WTC11 (cell line): ENCODE results near the gene CEACAM19. TPM values are rescaled to one million over a fixed set of nuclear protein-coding genes. Genes with fewer than 3 reads are reported as not detected.

ENCODE experiments used
- microRNA-seq: library from miRNA; unstranded; fragments of <30 nt; microRNA quantifications from one replicate; pipeline ENCODE4 v1.2.0, GENCODE V29; 2022; ENCODE audit warnings: borderline number of aligned reads
- total RNA-seq: library from RNA; stranded (reverse); gene quantifications from 3 replicates; pipeline ENCODE4 v1.2.3, GENCODE V29; 2021

CEACAM19 gene
- total RNA-seq, 1 experiment from 2014 or later, result 2.9 TPM

Small RNA genes lying within 50 kb of the gene (microRNA-seq; reads per million reads assigned to microRNA genes)
- gene MIR4531, result not detected

Other genes with a start within 250 kb of the CEACAM19 start
- gene ZNF229, start 223.0 kb upstream of the CEACAM19 start, total RNA-seq, result 1.8 to 2.4 TPM (median 2.2 TPM) in 3 replicates
- gene ZNF180, start 171.0 kb upstream of the CEACAM19 start, total RNA-seq, result 7.5 to 9.3 TPM (median 8.9 TPM) in 3 replicates
- gene CEACAM20, start 141.8 kb upstream of the CEACAM19 start, total RNA-seq, result not detected in 3 replicates
- gene IGSF23, start 57.9 kb upstream of the CEACAM19 start, total RNA-seq, result not detected in 3 replicates
- 13.7 to 15.9 TPM (median 15.0 TPM) in 3 replicates for gene PVR, start 27.6 kb upstream of the CEACAM19 start, total RNA-seq
- not detected in 3 replicates for gene CEACAM16, start 27.7 kb downstream of the CEACAM19 start, total RNA-seq
- gene BCL3, start 77.2 kb downstream of the CEACAM19 start, total RNA-seq, result 4.6 to 7.8 TPM (median 5.6 TPM) in 3 replicates
- 20.5 to 29.5 TPM (median 27.8 TPM) in 3 replicates for gene CBLC, start 106.4 kb downstream of the CEACAM19 start, total RNA-seq
- 73.1 to 89.5 TPM (median 80.0 TPM) in 3 replicates for gene BCAM, start 137.6 kb downstream of the CEACAM19 start, total RNA-seq
- 164 to 170 TPM (median 168 TPM) in 3 replicates for gene NECTIN2, start 174.8 kb downstream of the CEACAM19 start, total RNA-seq
- gene TOMM40, start 219.8 kb downstream of the CEACAM19 start, total RNA-seq, result 166 to 221 TPM (median 181 TPM) in 3 replicates
- 815 to 837 TPM (median 824 TPM) in 3 replicates for gene APOE, start 234.3 kb downstream of the CEACAM19 start, total RNA-seq
- gene APOC1, start 243.1 kb downstream of the CEACAM19 start, total RNA-seq, result 76.2 to 101 TPM (median 86.5 TPM) in 3 replicates